Hepatocyte (in vitro differentiated cells): ENCODE measurements around the gene GOLGA2. TPM values are rescaled to one million over a fixed set of nuclear protein-coding genes. Genes with fewer than 3 reads are reported as not detected.

ENCODE experiments used
- DNase-seq: peaks from one replicate; pipeline ENCODE4 v3.0.0-alpha.2; 2016; ENCODE audit warnings: low spot score
- H2AFZ ChIP-seq: fragments of 200-600 bp; sonication (generic); 2 replicates; pipeline ENCODE4 v1.6.0; 2016; ENCODE audit warnings: antibody characterized with exemption, mild to moderate bottlenecking
- H3K27ac ChIP-seq: fragments of 200-600 bp; sonication (generic); 2 replicates; pipeline ENCODE4 v1.5.1; 2016; ENCODE audit warnings: mild to moderate bottlenecking
- H3K27me3 ChIP-seq: fragments of 200-600 bp; sonication (generic); 2 replicates; pipeline ENCODE4 v1.6.1; 2016
- H3K36me3 ChIP-seq: fragments of 200-600 bp; sonication (generic); replicated peaks from 2 replicates; pipeline ENCODE4 v1.5.1; 2016; ENCODE audit warnings: low read depth; ENCODE audit not compliant: insufficient read depth
- H3K4me1 ChIP-seq: fragments of 200-600 bp; sonication (generic); 2 replicates; pipeline ENCODE4 v1.5.1; 2016; ENCODE audit warnings: mild to moderate bottlenecking, moderate library complexity; ENCODE audit not compliant: insufficient read depth
- H3K4me2 ChIP-seq: fragments of 200-600 bp; sonication (generic); 2 replicates; pipeline ENCODE4 v1.6.0; 2016
- H3K4me3 ChIP-seq: fragments of 200-600 bp; sonication (generic); 2 replicates; pipeline ENCODE4 v1.5.1; 2016; ENCODE audit warnings: mild to moderate bottlenecking
- H3K79me2 ChIP-seq: fragments of 200-600 bp; sonication (generic); 2 replicates; pipeline ENCODE4 v1.6.0; 2017; ENCODE audit warnings: mild to moderate bottlenecking
- H3K9me2 ChIP-seq: fragments of 200-600 bp; sonication (generic); replicated peaks from 2 replicates; pipeline ENCODE4 v1.6.0; 2017; ENCODE audit warnings: mild to moderate bottlenecking; ENCODE audit not compliant: insufficient read depth
- H3K9me3 ChIP-seq: fragments of 200-600 bp; sonication (generic); 2 replicates; pipeline ENCODE4 v1.5.1; 2016; ENCODE audit warnings: low read depth, mild to moderate bottlenecking
- H4K20me1 ChIP-seq: fragments of 200-600 bp; sonication (generic); 2 replicates; pipeline ENCODE4 v1.6.0; 2016; ENCODE audit warnings: mild to moderate bottlenecking; ENCODE audit not compliant: insufficient read depth, poor library complexity, severe bottlenecking
- CTCF ChIP-seq: fragments of 200-600 bp; sonication (generic); IDR thresholded peaks from 2 replicates; pipeline ENCODE4 v1.5.1; 2016; ENCODE audit warnings: antibody characterized with exemption, mild to moderate bottlenecking; ENCODE audit not compliant: poor library complexity
- EZH2 ChIP-seq: fragments of 200-600 bp; sonication (generic); IDR thresholded peaks from 2 replicates; pipeline ENCODE4 v1.6.1; 2016; ENCODE audit warnings: antibody characterized with exemption, mild to moderate bottlenecking, borderline replicate concordance
- EZH2phosphoT487 ChIP-seq: fragments of 200-600 bp; sonication (generic); IDR thresholded peaks from one replicate; pipeline ENCODE4 v1.6.1; 2018; ENCODE audit warnings: antibody characterized with exemption, mild to moderate bottlenecking, low read depth, moderate library complexity; ENCODE audit not compliant: unreplicated experiment, severe bottlenecking
- WGBS: methylation state at CpG from one replicate; pipeline ENCODE4 v1.1.6; 2016; ENCODE audit warnings: low lambda C conversion rate; ENCODE audit errors: missing lambda C conversion rate; 5-methylcytosine and 5-hydroxymethylcytosine counted together
- polyA plus RNA-seq: library from polyadenylated mRNA; unstranded; fragments of >200 nt; fragmentation: Nextera tagmentation; extraction: Ambion mirVana; gene quantifications from 2 replicates; pipeline ENCODE4 v1.2.1, GENCODE V29; 2016
- total RNA-seq: library from RNA; depleted of rRNA; stranded (reverse); fragments of >200 nt; gene quantifications from 2 replicates; pipeline ENCODE4 v1.2.3, GENCODE V29; 2014

Gene GOLGA2
- total and polyA plus RNA-seq, 2 experiments from 2014 or later: 37.6 to 79.9 TPM

- H2AFZ ChIP-seq: no peak overlapping the region
- no peaks in the 10 kb centered on the region for H4K20me1 ChIP-seq
- H3K4me3 ChIP-seq: no peak overlapping the region
- no peak overlapping the region for H3K27ac ChIP-seq
- H3K9me3 ChIP-seq: no peaks in the 10 kb centered on the region
- H3K36me3 ChIP-seq: no peaks in the 10 kb centered on the region
- no peaks in the 10 kb centered on the region for H3K79me2 ChIP-seq
- no peak overlapping the region for H3K4me2 ChIP-seq
- no peaks in the 10 kb centered on the region for H3K4me1 ChIP-seq
- no peaks in the 10 kb centered on the region for H3K9me2 ChIP-seq
- DNase-seq: no peak
- no peak for TF ChIP-seq EZH2phosphoT487
- TF ChIP-seq CTCF: no peak
- no peak for TF ChIP-seq EZH2
- no peaks in the 10 kb centered on the region for H3K27me3 ChIP-seq
- 96% methylated on average over 16 of the region's 16 CpGs for WGBS
Measured at GRCh38 chr9:128309551-128309950, 33.7 kb upstream of the GOLGA2 start.

- H3K4me2 ChIP-seq: no peak overlapping the region
- H3K27ac ChIP-seq: no peak overlapping the region
- no peak overlapping the region for H2AFZ ChIP-seq
- TF ChIP-seq EZH2phosphoT487 (no peak), CTCF (no peak), EZH2 (no peak)
- H3K9me2 ChIP-seq: no peaks in the 10 kb centered on the region
- no peaks in the 10 kb centered on the region for H4K20me1 ChIP-seq
- no peaks in the 10 kb centered on the region for H3K27me3 ChIP-seq
- no peaks in the 10 kb centered on the region for H3K36me3 ChIP-seq
- no peaks in the 10 kb centered on the region for H3K9me3 ChIP-seq
- WGBS: 72% methylated on average over 5 of the region's 5 CpGs
- H3K4me1 ChIP-seq: no peaks in the 10 kb centered on the region
- H3K79me2 ChIP-seq: no peaks in the 10 kb centered on the region
- no peak for DNase-seq
- no peak overlapping the region for H3K4me3 ChIP-seq
Measured at GRCh38 chr9:128304971-128305288, 29.1 kb upstream of the GOLGA2 start.

GRCh38 chr9:128304136-128304970 is 28.5 kb upstream of the GOLGA2 start:
- H3K9me2 ChIP-seq: no peaks in the 10 kb centered on the region
- H3K9me3 ChIP-seq: no peaks in the 10 kb centered on the region
- H3K79me2 ChIP-seq: no peaks in the 10 kb centered on the region
- TF ChIP-seq CTCF: no peak
- no peak for TF ChIP-seq EZH2
- H3K4me3 ChIP-seq: no peak overlapping the region
- H3K4me2 ChIP-seq: no peak overlapping the region
- no peaks in the 10 kb centered on the region for H3K27me3 ChIP-seq
- H4K20me1 ChIP-seq: no peaks in the 10 kb centered on the region
- DNase-seq: no peak
- no peaks in the 10 kb centered on the region for H3K4me1 ChIP-seq
- no peaks in the 10 kb centered on the region for H3K36me3 ChIP-seq
- H3K27ac ChIP-seq: no peak overlapping the region
- no peak overlapping the region for H2AFZ ChIP-seq
- WGBS: 90% methylated on average over 9 of the region's 9 CpGs
